ENCODE measurements around the gene GSG1L.

Gene GSG1L

DNA sequence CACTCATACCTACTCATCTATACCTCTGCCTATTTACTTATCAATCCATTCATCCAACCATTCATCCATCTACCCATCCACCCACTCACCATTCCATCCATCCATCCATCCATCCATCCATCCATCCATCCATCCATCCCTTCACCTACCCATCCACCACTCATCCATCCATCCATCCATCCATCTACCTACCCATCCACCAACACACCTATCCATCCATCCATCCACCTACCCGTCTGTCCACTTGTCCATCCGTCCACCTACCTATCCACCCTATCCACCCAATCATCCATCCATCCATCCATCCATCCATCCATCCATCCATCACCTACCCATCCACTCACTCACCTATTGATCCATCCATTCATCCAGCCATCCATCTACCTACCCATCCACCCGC is 235.7 kb downstream of the GSG1L start:
- Histone ChIP-seq H3K4me3 (no peak overlapping the region), H3K9me3 (no peaks in the 10 kb centered on the region), H3K4me1 (no peaks in the 10 kb centered on the region), H3K36me3 (replicated peaks) (no peaks in the 10 kb centered on the region), H3K27me3 (ENCODE audit: low read depth) (no peaks in the 10 kb centered on the region)
- DNase-seq (ENCODE audit: low spot score in 2 of 2), result no peak
- in situ Hi-C loops (cut with MboI; ENCODE audit: low sequenced_read_pairs), result no loop called here

DNA sequence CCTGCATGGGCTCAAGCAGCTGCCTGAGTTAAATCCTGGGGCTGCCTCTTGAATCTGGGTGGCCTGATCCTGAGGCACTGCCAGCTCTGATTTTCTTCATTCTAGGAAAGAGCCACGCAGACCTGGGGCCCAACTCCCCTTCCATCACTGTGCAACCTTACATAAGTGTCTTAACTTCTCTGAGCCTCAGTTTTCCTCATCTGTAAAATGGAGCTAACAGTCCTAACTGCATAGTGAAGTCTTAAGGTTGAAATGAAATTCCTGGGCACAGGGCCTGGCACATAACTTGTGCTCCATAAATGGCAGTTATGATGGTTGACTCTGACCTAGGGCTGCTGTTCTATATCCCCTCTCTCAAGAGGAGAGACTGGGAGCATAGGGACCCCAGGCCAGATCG is 236.6 kb downstream of the GSG1L start:
- Histone ChIP-seq H3K36me3 (replicated peaks) (no peaks in the 10 kb centered on the region), H3K4me1 (no peaks in the 10 kb centered on the region), H3K4me3 (no peak overlapping the region), H3K27me3 (ENCODE audit: low read depth) (no peaks in the 10 kb centered on the region), H3K9me3 (no peaks in the 10 kb centered on the region)
- in situ Hi-C loops (cut with MboI; ENCODE audit: low sequenced_read_pairs), result no loop called here
- DNase-seq (ENCODE audit: low spot score in 2 of 2), result no peak

DNA sequence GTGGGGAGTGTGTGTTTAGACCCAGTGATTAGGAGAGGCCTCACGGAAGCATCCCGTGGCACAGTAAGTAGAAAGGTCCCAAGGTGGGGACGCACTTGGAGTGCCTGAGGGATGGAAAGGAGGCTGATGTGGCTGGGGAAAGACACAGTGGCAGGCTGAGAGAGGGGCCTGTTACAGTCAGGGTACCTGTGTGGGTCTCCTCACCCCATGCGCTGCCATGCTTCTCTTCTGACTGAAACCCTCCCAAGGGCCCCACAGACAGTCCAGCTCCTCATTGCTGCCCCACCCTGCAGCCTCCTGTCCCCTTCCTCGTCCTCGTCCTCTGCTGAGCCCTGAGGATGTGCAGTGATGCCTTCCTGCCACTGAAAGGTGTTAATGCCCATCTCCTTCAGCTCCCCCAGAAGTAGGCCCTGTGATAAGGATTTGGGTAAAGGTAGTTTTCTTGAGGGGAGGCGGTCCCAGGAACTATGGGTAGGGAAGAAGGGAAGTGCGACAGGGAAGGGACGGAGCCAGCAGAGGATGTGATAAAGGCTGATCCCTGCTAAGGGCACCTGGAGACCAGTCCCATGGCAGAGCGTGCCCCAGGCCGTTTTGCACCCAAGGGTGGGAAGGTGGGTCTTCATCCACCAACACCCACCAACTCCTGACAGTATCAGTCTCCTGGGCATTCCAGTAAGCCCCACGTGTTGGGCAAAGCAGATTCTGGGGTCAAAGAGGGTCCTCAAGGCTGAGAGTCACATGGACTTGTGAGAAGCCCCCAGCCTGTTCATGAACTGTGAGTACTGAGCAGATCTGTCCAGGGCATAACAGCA is 237.2 kb downstream of the GSG1L start:
- H3K4me1 ChIP-seq, result no peaks in the 10 kb centered on the region
- H3K27me3 ChIP-seq (ENCODE audit: low read depth), result no peaks in the 10 kb centered on the region
- no peaks in the 10 kb centered on the region for H3K9me3 ChIP-seq
- in situ Hi-C loops (cut with MboI; ENCODE audit: low sequenced_read_pairs), result no loop called here
- no peak for DNase-seq (ENCODE audit: low spot score in 2 of 2)
- H3K4me3 ChIP-seq, result no peak overlapping the region
- no peaks in the 10 kb centered on the region for H3K36me3 ChIP-seq (replicated peaks)

DNA sequence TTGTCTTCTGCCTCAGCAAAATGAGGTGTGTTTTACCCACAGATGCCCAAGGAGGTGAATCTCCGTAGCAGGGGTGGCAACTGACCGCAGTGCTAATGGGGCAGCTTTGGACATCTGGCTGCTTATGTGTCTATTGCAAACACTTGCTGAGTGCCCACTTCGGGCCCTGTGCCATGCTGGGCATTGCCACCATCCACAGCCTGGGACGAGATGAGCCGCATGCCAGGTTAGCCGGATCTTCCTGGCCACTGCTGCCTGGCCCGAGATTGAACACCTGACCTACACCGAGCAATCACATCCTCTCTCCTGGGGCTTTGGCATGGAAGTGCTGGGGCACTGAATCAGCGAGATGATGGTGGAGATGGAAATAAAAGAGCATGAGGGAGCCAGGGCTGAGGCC is 238.7 kb downstream of the GSG1L start:
- Histone ChIP-seq H3K4me1 (no peaks in the 10 kb centered on the region), H3K9me3 (no peaks in the 10 kb centered on the region), H3K36me3 (replicated peaks) (no peaks in the 10 kb centered on the region), H3K4me3 (no peak overlapping the region), H3K27me3 (ENCODE audit: low read depth) (no peaks in the 10 kb centered on the region)
- in situ Hi-C loops (cut with MboI; ENCODE audit: low sequenced_read_pairs), result no loop called here
- DNase-seq (ENCODE audit: low spot score in 2 of 2), result no peak

DNA sequence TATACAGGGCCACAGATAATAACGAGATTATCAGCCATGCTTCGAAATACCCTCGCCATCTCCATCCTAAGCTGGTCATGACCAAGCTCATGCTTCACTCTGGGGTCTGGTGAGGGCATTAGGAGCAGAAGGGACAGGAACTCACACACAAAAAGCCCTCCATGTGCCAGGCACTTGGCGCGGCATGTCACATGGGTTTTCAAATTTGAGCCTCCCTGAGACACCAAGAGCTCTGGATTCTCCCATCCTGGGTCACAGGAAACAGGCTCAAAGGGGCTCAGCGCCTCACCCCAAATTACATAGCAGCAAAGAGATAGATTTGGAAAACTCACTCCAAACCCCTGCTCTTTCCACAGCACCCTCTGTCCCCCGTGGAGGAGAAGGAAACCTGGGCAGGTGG is 239.5 kb downstream of the GSG1L start:
- Histone ChIP-seq H3K4me3 (no peak overlapping the region), H3K36me3 (replicated peaks) (no peaks in the 10 kb centered on the region), H3K9me3 (no peaks in the 10 kb centered on the region), H3K4me1 (no peaks in the 10 kb centered on the region), H3K27me3 (ENCODE audit: low read depth) (no peaks in the 10 kb centered on the region)
- in situ Hi-C loops (cut with MboI; ENCODE audit: low sequenced_read_pairs), result no loop called here
- no peak for DNase-seq (ENCODE audit: low spot score in 2 of 2)

DNA sequence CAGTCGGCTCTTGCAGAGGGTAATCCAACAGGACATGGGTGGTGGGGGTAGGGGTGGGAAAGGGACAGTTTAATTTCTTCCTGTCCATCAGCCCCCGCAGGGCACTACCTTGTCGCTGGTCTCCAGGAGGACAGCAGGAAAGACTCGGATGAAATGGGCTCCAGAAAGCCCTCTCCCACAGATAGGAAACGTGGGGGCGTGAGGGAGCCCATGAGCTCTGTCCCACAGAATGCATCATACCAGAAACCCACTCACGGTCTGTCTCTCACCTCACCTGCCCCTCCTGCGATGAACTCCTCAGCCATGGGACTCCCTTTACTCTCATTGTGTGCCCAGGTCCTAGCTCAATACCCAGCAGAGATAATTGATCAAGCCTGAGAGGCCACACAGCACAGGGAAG is 240.1 kb downstream of the GSG1L start:
- peaks cover 4% of the 10 kb centered on the region; the same call in 1 of the 2 replicates for H3K27me3 ChIP-seq (ENCODE audit: low read depth)
- no peaks in the 10 kb centered on the region for H3K36me3 ChIP-seq (replicated peaks)
- no peaks in the 10 kb centered on the region for H3K4me1 ChIP-seq
- H3K4me3 ChIP-seq, result no peak overlapping the region
- H3K9me3 ChIP-seq, result no peaks in the 10 kb centered on the region
- DNase-seq (ENCODE audit: low spot score in 2 of 2), result no peak
- in situ Hi-C loops (cut with MboI; ENCODE audit: low sequenced_read_pairs), result no loop called here

DNA sequence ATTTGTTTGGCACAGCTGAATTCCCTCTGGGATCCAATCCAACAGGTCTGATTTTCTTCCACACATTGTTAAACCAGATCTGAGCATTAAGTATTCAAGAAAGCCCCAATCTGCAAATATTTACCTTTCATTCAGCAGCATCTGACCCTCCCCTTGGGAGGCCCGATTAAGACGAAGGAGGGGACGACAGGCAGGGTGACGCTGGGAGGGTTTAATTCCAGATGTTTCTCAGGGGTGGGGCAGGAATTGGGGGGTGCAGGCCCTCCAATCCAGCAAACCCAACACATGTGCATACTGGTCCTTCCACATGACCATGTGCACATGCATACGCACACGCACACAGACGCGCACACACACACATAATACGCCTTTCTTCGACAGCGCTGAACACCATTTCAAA is 240.5 kb downstream of the GSG1L start:
- H3K36me3 ChIP-seq (replicated peaks), result no peaks in the 10 kb centered on the region
- H3K9me3 ChIP-seq, result no peaks in the 10 kb centered on the region
- H3K4me1 ChIP-seq, result no peaks in the 10 kb centered on the region
- no peak for DNase-seq (ENCODE audit: low spot score in 2 of 2)
- H3K4me3 ChIP-seq, result no peak overlapping the region
- in situ Hi-C loops (cut with MboI; ENCODE audit: low sequenced_read_pairs), result no loop called here
- peaks cover 6% of the 10 kb centered on the region for H3K27me3 ChIP-seq (ENCODE audit: low read depth)

DNA sequence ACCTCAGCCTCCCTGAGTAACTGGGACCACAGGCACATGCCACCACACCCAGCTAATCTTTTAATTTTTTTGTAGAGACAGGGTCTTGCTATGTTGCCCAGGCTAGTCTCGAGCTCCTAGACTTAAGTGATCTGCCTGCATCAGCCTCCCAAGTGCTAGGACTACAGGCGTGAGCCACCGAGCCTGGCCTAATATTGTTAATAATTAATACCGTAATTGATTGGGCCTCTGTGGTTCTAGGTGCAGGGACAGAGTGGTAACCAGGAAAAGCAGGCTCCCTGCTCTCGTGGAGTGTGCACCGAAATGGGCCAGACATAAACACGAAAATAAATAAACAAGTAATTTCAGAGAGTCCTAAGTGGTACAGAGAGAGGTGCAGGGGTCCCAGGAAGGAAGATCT is 241.0 kb downstream of the GSG1L start:
- in situ Hi-C loops (cut with MboI; ENCODE audit: low sequenced_read_pairs), result no loop called here
- peaks cover 10% of the 10 kb centered on the region for H3K27me3 ChIP-seq (ENCODE audit: low read depth)
- no peak overlapping the region for H3K4me3 ChIP-seq
- H3K4me1 ChIP-seq, result no peaks in the 10 kb centered on the region
- H3K9me3 ChIP-seq, result no peaks in the 10 kb centered on the region
- H3K36me3 ChIP-seq (replicated peaks), result no peaks in the 10 kb centered on the region
- DNase-seq (ENCODE audit: low spot score in 2 of 2), result no peak

DNA sequence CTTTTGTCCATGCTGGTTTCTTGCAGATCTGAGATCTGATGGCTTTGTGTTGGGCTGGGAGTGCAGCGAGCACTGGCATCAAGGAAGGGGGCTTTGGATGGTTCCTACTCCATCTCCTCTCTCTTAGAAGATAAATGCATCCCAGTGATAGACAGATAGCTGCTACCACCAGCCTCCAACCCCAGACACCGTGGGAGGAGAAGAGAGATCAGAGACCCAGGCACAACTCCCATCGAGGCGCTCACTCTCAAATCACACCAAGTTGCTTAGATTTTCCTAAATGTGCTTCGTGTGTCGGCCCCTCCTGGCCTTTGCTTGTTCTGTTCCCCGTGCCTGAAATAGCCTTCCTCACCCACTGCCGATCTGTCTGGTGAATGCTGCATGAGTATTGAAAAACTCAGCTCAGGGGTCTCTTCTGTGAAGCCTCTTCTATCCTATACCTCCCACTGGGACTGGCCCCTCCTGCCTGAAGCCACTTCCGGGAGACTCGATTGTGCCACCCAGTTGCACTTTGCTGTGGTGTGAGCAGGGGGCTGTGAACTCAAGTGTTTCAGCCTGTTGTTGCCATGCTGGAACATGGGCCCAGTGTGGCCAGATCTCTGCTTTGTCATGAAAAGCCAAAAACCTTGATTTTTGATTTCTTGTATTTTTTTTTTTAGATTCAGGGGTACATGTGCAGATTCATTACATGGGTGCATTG is 242.7 kb downstream of the GSG1L start:
- Histone ChIP-seq H3K4me3 (no peak overlapping the region), H3K9me3 (no peaks in the 10 kb centered on the region), H3K4me1 (no peaks in the 10 kb centered on the region), H3K36me3 (replicated peaks) (no peaks in the 10 kb centered on the region), H3K27me3 (ENCODE audit: low read depth) (peaks cover 10% of the 10 kb centered on the region)
- in situ Hi-C loops (cut with MboI; ENCODE audit: low sequenced_read_pairs), result no loop called here
- DNase-seq (ENCODE audit: low spot score in 2 of 2), result no peak

DNA sequence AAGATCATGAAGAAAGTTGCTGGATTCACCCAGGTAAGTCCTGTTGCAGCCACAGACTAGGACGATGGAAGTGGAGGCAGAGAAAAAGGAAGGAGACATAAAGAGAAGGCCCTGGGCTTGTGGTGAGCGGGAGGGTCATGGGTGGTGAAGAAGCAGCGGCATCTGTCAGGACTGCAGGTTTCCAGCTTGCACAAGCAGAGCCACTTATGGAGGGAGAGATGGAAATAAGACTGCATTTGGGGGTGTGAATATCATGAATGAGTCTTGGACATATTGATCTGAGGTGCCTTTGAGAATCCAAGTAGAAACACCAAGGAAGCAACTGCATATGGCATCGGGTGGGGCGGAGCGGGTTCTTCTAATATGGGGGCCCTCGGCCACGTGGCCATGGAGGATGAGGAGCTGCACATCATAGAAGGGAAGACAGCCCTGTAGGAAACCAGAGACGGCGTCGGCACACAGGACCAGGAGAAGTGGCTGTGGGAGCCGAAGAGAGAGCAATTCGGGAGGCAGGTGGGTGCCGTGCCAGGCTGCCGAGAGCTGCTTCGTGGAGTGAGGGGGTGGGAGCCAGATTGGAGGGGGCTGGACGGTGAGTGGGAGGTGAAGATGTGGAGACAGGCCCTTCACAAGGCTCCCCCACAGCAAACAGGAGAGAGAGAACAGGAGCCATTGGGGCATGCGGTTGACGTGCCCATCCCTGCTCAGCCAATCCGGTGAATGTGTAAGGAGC is 243.5 kb downstream of the GSG1L start:
- Histone ChIP-seq H3K9me3 (no peaks in the 10 kb centered on the region), H3K4me1 (no peaks in the 10 kb centered on the region), H3K4me3 (no peak overlapping the region), H3K27me3 (ENCODE audit: low read depth) (peaks cover 10% of the 10 kb centered on the region), H3K36me3 (replicated peaks) (no peaks in the 10 kb centered on the region)
- in situ Hi-C loops (cut with MboI; ENCODE audit: low sequenced_read_pairs), result no loop called here
- no peak for DNase-seq (ENCODE audit: low spot score in 2 of 2)

DNA sequence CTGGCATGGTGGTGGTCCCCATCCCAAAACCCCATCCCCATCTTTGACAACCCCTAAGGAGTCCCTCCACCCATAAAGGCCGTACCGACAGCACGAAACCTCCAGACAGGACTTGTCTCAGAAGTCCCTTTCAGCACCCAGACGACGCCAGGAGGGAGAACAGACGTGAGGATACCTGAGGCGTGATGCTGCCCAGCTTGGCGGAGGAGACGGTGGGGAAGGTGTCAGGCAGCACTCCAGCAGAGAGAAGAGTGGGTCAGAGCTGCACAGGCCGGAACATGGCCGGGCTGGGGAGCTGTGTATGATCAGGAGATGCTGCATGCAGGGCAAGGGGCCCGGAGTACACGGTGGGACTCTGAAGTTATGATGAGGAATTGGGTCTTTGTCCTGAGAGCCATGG is 244.2 kb downstream of the GSG1L start:
- Histone ChIP-seq H3K27me3 (ENCODE audit: low read depth) (peaks cover 10% of the 10 kb centered on the region), H3K4me3 (no peak overlapping the region)
- in situ Hi-C loops (cut with MboI; ENCODE audit: low sequenced_read_pairs), result no loop called here

DNA sequence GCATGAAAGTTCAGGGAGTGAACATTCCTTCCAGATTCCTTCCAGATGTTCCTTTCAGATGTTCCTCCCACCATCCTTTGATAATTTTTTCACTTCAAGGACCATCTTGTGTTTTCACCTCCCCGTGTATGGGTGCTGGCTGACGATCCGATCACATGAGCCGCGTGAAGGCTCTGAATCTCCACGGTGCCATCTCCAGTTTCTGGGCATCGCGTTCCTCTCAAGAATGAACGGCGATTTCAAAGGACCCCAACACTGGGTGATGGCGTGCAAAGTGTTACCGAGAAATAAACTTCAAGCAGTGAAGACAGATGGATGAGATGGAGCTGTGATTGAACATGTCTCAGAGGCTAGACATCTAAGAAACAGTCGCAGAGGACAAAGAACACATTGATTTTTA is 245.3 kb downstream of the GSG1L start:
- in situ Hi-C loops (cut with MboI; ENCODE audit: low sequenced_read_pairs), result no loop called here
- no peaks in the 10 kb centered on the region for H3K4me1 ChIP-seq
- no peak for DNase-seq (ENCODE audit: low spot score in 2 of 2)
- H3K4me3 ChIP-seq, result no peak overlapping the region
- H3K9me3 ChIP-seq, result no peaks in the 10 kb centered on the region
- no peaks in the 10 kb centered on the region for H3K36me3 ChIP-seq (replicated peaks)
- H3K27me3 ChIP-seq (ENCODE audit: low read depth), result peaks cover 10% of the 10 kb centered on the region

More for the DNA sequence above, 244.2 kb downstream of the GSG1L start:
- H3K9me3 ChIP-seq, result no peaks in the 10 kb centered on the region
- H3K36me3 ChIP-seq (replicated peaks), result no peaks in the 10 kb centered on the region
- no peak for DNase-seq (ENCODE audit: low spot score in 2 of 2)
- no peaks in the 10 kb centered on the region for H3K4me1 ChIP-seq

DNA sequence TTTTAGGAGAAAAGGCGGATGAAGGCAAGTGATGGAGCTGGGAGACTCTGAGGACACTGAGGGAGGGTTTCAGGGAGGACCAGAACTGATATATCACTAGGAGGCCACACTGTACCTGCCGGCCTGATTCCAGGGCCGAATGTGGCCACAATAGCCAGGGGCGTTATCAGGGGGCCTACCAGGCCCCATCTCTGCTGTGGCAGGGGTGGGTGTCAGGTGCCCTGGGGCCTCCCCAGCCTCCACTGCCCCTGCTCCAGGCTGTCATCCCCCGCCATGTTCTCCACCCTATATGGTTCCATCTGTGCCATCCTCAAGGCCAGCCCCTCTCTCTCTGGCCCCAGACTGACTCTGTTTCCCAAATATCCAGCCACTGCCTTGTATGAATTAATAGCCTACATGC is 246.5 kb downstream of the GSG1L start:
- H3K4me1 ChIP-seq, result no peaks in the 10 kb centered on the region
- H3K36me3 ChIP-seq (replicated peaks), result no peaks in the 10 kb centered on the region
- H3K27me3 ChIP-seq (ENCODE audit: low read depth), result peaks cover 10% of the 10 kb centered on the region
- no peaks in the 10 kb centered on the region for H3K9me3 ChIP-seq
- H3K4me3 ChIP-seq, result no peak overlapping the region
- in situ Hi-C loops (cut with MboI; ENCODE audit: low sequenced_read_pairs), result no loop called here
- DNase-seq (ENCODE audit: low spot score in 2 of 2), result no peak

DNA sequence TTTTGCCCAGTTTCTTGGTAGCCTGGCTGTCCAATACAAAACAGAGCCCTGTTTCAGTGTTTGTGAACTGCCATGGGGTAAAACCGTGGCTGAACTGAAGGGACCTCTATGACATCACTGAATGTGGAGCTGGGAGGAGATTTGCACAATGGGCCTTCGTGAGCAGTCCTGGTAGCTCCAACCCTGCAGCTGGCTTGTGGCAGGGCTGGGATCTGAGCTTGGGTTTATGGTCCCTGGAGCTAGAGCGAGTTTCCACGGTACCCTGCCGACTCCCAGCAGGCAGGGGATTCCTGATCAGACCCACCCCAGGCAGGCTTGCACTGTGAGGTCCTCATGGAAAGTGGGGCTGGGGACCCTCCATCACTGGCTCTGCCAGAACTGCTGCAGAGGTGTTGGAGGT is 247.0 kb downstream of the GSG1L start:
- no peaks in the 10 kb centered on the region for H3K4me1 ChIP-seq
- H3K36me3 ChIP-seq (replicated peaks), result no peaks in the 10 kb centered on the region
- no peaks in the 10 kb centered on the region for H3K9me3 ChIP-seq
- H3K27me3 ChIP-seq (ENCODE audit: low read depth), result peaks cover 10% of the 10 kb centered on the region
- no peak for DNase-seq (ENCODE audit: low spot score in 2 of 2)
- in situ Hi-C loops (cut with MboI; ENCODE audit: low sequenced_read_pairs), result no loop called here
- H3K4me3 ChIP-seq, result no peak overlapping the region

Data from HAP-1 (cell line).